Stimulated activated CD4-positive, alpha-beta T cell treated with anti-CD3 and anti-CD28 coated beads, TNF-alpha, amount 100 ng/mL, for 48 hours (primary cell): Measurements from ENCODE around the gene FBXO21.
A peak's percentile ranks its signal among the peaks of the same experiment; 100 is the strongest.
"Not testable (repeated sequence)": the region's sequence is repeated elsewhere in the genome, so short reads cannot be mapped to it uniquely, and the experiment has no call there.

Source experiments
- DNase-seq, 3 donors: peaks; one replicate each; pipeline ENCODE4 v3.0.0-alpha.2; 2020; ENCODE audit warnings: low read depth in 3 of 3

FBXO21 gene, protein sequence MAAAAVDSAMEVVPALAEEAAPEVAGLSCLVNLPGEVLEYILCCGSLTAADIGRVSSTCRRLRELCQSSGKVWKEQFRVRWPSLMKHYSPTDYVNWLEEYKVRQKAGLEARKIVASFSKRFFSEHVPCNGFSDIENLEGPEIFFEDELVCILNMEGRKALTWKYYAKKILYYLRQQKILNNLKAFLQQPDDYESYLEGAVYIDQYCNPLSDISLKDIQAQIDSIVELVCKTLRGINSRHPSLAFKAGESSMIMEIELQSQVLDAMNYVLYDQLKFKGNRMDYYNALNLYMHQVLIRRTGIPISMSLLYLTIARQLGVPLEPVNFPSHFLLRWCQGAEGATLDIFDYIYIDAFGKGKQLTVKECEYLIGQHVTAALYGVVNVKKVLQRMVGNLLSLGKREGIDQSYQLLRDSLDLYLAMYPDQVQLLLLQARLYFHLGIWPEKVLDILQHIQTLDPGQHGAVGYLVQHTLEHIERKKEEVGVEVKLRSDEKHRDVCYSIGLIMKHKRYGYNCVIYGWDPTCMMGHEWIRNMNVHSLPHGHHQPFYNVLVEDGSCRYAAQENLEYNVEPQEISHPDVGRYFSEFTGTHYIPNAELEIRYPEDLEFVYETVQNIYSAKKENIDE

DNA sequence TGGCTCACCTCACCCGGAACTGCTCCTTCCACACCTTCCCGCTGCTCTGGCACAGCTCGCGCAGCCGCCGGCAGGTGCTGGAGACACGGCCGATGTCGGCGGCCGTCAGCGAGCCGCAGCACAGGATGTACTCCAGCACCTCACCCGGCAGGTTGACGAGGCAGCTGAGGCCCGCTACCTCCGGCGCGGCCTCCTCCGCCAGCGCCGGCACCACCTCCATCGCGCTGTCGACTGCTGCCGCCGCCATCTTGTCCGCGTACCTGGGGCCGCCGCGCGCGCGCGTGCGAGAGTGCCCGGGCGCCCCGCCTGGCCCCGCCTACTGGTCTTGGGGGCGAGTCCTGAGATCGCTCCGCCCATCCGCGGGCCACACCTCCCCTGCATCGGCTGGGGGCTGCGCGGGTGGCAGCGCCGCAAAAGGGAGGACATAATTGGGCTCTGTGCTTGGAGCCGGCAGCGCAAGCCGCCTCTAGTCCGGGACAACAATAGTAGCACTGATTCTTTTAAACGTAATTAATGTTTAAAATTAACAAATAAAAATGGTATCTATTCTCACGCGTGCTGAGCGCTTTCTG, at the start of gene FBXO21:
Gene FBXO21, minus strand, starts transcription at position 261 of the 572 bp plus-strand sequence. Its CDS starts 14 bp downstream, at position 247.
- DNase-seq, result peak; percentile 85 to 88 (median 86)

DNA sequence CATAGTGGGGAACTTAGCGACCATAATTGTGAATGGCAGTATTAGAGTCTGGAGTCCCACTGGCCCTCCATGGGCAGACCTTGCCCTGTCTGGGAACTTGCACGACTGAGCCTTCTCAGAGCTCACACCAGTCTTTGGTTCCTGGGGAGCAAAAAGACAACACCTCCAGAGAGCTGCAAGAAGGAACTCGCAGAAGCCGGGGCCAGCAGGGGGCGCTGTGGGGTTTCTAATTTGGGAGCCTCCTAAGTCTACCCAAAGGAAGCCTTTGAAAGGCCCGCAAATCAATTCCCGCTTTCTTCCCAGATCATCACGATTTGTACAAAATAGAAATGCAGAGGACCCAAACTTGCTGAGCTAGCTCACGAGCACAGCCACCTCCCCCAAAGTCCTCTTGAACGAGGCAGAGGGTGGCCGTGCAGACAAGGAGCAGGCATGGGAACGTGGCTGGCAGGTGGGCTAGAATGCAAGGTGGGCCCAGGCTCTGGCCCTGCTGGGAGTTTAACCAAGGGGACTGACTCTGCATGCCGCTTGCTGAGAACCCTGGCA, 46.3 kb upstream of the FBXO21 start:
- peak; percentile 68 to 84 (median 82) for DNase-seq

DNA sequence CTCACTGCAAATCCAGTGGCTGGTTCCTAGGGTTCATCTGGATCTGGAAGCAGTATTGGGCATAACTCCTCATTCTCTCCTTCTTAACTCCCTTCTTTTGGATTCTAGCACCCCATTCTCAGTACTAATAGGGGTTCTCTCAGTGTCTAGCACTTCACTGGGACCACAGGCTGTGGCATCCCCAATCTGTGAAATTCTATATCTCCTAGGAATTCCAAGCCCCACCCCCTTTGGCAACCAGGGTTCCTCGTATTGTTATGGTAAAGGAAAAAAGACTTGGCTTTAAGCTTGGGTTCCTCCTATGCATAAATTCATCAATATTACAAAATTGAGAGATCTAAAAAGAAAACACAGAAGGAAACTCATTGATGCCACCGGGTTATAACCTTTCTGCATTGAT, 45.0 kb upstream of the FBXO21 start:
- no peak for DNase-seq

DNA sequence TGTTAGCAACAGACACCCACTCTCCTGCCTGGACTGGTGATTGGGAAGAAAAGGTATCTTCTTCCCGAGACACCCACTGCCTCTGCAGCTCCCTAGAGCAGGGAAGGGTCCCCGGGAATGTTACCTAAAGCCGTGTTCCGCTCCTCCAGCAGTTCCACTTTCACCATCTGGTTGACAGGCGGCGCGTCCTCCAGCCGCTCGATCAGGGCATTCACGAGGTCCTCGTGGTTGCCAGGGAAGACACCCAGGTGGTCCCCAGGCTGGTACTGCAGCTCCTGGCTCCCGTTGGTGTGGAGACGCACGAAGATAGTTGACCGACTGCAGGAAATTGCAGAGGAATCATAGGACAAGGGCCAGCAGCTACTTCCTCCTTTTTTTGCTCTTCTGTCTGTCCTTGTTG, 44.2 kb upstream of the FBXO21 start:
- no peak for DNase-seq

DNA sequence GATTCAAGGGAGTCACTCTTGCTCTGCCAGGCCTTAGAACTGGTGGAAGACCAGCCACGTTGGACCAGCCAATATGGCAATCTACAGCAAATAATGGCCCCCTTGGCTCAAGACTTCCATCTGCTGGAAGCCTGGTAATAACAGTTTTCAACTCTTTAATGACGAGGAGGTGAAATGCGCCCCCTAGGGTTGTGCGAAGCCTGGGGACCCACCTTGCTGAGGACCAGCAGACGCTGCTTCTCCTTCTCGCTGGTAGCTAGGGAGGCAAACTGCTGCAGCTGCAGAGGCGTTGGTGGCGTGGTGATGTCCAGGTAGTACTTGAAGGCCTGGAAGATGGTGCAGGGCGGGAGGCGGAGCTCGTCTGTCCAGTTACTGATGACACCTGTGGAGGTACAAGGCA, 41.5 kb upstream of the FBXO21 start:
- no peak for DNase-seq

DNA sequence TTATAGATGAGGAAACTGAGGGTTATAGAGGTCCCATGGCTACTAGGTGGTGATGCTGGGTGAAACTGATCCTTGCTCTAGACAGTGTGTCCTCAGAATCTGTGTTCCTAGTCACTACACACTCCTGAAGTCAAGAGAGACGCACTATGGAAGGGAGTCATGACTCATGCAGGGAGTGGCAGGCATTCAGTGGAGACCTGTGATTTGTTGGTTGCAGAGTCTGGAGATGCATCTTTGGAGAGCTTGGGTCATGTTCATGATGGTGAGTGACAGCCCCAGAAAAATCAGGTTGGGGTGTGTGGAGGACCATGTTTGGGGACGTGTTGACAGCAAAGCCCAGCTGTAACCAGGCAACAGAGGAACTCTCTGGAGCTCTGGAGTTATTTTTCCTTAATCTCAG, 38.0 kb upstream of the FBXO21 start:
- DNase-seq, result no peak

DNA sequence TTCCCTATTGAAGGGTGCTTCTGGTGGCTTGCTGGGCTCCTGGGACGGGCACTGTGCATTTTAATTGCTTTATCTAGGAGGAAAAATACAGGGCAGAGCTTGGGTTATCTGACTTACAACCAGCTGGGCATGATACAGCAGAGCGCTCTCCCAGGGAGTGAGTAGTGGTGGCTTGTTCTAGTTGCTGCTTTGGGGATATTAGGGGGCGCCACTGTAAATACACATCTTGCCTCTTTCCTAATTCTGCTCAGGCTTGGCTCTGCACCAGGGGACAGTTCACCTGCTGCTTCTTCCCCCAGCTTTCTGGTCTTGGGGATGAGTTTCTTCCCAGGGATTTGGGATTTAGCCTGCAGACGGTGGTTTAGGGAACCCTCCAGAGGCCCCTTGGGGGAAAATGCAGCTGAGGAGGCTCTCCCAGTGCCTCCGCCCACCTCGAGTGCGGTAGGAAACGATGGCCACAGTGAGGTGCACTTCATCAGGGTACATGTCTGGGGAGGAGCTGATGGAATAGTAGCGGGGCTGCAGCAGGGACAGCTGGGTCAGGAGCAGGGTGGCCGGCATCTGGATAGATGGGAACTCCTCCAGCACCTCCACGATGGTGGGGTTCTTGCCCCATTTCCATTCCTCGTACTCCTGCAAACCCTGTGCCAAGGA, 36.9 kb upstream of the FBXO21 start:
- no peak for DNase-seq

DNA sequence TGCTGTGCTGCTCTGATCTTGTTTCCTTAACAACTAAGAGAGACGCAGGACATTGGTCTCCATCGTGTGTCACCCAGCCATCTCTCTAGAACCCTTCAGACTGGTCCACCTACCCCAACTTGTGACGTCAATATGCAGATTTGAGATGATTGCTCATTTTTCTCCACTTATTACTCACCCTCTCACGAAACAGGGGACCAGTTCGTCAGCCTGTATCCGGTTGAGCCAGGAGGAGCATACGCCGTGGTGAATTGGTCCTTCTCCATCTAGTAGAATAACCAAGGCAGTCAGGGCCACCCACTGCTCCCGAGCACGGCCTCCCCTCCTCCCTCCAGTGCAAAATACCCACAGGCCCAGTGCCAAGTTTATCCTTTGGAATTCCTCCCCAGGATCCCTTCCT, 36.2 kb upstream of the FBXO21 start:
- no peak for DNase-seq

DNA sequence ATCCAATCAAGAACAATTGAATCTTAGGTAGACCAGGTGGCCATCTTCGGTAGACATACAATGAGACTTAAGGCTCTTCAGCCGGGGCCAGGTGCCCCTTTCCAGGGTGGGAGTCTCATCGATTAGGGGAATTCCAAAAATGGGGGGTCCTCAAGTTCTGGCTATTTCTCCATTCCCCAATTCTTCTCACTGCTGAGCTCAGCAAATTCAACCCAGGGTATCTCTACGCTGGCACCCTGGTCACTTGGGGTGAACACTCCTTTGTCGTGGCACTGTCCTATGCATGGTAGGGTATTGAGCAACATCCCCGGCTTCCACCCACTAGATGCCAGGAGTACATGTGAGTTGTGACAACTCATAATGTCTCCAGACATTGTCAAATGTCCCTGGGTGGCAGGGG, 34.9 kb upstream of the FBXO21 start:
- DNase-seq, result no peak

DNA sequence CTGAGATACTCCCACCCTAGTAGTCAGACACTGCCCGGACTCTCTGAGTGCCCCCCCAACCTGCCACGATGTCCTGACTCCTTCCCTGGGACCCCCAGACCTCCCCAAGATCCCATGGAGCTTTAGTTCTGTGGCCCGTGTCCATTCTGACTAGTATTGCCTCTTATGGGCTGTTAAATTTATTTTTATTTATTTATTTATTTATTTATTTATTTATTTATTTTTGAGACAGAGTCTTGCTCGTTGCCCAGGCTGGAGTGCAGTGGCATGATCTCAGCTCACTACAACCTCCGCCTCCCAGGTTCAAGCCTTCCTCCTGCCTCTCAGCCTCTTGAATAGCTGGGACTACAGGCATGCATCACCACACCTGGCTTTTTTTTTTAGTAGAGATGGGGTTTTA, 30.7 kb upstream of the FBXO21 start:
- DNase-seq, result not testable (repeated sequence)

DNA sequence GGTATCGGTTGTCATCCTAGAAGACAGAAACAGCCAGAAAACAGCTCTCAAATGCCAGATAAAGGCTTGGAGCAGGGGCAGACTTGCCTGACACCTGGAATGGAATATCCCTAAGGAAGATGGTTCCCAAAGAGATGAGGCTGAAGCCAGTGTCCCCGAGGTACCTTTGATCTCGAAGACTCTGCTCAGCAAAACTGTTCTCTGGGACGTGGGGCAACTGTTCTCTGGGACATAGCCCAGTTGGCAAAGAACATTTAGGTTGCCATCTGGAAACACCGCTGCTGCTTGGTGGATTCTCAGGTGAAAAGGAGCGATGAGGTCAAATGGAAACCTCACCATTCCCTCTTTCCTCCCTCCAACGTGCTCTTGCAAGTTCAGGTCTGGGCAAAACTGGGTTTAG, 27.9 kb upstream of the FBXO21 start:
- DNase-seq, result no peak

DNA sequence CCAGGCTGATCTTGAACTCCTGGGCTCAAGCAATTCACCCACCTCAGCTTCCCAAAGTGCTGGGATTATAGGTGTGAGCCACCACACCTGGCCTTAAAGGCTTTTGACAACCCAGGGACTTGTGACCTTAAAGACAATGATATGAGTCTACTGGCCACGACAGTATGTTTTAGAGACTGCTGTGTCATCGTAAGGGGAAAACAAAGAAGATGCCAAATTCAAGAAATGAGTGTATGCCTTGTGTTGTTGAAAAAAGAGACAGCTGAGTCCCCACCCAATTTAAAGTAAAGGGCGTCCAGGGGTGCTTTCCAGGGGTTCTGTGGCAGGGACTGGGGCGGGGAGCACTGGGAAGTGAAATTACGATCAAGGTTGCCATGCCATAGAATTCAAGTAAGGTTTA, 26.4 kb upstream of the FBXO21 start:
- DNase-seq, result no peak

DNA sequence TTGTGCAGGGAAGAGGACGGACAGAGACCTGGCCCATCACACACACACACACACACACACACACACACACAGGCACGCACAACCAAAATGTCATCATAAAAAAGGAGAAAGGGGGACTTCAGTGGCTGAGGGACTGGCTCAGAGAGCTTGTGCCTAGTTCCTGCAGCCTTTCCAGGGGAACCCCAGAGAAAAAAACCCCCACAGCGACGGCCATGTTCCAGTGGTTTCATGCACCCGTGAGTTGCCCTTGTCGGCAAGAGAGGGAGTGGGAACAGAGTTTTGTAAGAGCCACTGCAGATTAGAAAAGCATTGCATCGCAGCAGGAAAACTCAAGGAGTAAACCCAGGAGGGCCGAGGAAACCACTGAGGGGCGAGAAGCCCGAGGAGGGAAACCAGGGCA, 24.5 kb upstream of the FBXO21 start:
- no peak for DNase-seq

DNA sequence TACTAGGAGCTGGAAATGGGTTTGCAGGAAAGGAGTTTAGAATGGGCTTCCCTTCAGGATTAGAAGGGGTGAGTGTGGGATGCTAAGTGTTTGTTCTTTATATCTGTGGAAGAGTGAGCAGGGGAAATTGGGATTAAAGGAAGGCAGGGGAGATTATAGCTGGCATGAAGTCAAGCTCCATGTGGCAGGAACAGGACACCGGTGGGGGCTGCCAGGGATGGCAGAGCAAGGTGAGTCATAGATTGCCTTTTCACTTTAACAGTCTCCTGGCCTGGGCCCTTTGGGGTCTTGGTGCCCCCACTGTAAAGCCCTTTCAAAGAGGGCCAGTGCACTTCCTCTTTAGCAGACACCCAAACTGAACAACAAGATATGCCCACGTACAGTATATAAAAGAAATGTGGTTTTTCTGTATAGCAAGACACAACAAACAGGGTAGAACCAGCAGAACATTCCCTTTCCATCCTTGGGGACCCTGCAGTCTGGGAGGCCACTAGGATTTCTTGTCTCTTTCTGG, 23.1 kb upstream of the FBXO21 start:
- no peak for DNase-seq

DNA sequence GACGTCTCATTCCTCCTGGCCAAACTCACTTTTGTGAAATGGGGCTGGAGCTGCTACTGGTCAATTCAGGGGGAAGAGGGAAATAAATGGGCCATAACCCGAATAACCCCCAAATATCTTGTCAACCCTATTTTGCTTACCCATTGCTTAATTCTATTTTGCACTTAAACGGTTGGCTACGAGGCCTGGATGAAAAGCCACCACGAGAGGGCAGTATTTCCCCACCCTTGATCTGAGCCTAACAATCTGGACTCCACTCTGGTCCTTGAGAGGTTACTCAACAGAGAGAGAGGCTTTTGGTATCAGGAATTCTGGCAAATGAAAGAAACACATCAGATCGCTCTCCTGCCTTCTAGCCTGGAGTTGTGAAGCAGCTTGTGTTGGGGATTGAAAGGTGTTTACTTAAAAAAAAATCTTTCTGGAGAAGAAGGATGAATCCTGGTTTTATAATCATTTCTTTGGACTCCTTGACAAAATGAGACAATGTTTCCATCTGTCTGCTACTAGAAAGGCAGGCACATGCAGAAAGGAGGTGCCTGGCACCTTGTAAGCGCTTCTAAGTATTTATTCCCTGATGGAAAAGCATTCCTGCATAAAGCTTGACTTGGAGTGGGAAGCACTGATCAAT, 22.4 kb upstream of the FBXO21 start:
- DNase-seq, result peak; percentile 26 to 54 (median 50)

DNA sequence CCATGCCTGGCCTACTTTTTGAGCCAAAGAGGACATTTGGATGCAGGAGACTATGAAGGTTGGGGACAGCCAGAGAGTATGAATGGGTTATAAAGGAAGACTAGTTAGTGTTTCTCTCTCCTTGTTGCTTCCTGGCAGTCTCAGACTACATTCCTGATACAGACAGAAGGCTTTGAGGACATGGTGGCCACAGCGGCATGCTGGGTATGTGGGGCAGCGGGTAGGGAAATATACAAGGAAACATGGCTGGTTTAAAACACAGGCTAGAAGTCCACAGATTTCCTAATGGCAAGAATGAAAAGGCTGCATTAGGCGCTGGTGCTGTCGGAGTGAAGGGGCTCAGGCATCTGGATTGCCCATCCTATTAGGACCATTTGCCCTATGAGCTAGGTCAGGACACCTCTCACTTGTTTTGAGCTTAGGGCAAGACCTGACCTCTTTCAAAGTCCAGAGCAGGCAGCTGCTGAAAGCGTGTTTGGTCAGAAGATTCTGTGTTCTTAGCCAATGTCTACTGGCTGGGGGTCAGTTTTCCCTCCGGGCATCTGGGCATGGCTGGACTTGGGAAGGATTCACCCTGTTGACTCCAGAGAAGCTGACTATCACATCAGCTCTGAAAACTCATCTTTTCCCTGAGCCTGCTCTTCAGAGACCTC, 20.1 kb upstream of the FBXO21 start:
- DNase-seq, result no peak

DNA sequence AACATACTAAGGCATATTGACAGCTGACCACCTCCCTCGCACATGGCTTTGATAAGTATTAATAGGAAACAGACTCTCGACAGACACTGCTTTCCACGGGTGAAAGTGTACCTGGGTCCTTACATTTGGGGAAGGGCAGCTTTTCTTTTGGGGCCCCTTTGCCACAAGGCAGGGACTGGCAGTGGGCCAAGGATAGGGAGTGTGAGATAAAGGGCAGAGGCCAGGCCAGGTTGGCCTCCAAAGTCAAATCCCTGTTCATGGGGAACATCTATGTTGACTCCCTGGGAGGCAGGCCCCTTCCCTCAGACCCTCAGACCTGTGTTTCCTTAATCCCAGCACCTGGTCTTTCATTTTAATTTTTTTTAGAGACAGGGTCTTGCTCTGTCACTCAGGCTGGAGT, 19.4 kb upstream of the FBXO21 start:
- no peak for DNase-seq

DNA sequence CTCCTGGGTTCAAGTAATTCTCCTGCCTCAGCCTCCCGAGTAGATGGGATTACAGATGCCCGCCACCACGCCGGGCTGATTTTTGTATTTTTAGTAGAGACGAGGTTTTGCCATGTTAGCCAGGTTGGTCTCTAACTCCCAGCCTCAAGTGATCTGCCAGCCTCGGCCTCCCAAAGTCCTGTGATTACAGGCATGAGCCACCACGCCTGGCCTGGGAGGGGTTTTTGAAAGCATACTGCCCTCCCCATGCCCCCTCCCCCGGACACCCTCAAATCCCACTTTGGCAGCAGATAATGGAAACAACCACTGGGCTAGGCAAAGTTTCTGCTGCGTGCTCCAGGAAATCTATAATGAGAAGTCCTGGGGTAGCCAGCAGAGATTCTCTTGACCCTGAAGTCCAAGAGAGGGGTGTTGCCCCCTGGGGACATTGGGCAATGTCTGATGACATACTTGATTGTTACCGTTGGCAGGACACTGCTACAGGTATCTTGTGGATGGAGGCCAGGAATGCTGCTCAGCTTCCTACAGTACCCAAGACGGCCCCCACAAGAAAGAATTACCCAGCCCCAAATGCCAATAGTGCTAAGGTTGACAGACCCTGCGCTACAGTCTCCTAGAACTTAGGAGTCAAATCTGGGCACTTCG, 18.7 kb upstream of the FBXO21 start:
- no peak for DNase-seq

DNA sequence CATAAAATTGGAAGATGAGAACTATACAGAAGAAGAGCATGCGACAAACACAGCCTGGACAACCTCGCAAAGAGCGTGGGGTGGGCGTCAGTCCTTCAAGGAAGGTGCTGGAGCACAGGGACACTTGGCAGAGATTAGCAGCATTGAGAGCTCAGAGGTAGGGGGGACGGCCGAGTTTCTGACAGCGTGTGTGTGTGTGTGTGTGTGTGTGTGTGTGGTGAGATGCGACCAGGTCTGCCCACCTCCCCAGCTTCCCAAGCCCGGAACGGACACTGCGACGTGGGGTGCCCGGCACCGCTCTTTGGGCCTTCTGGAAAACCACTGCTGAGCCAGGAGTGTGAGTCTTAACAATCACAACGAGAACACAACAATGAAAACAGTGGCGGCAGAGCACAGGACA, 17.9 kb upstream of the FBXO21 start:
- DNase-seq, result no peak

DNA sequence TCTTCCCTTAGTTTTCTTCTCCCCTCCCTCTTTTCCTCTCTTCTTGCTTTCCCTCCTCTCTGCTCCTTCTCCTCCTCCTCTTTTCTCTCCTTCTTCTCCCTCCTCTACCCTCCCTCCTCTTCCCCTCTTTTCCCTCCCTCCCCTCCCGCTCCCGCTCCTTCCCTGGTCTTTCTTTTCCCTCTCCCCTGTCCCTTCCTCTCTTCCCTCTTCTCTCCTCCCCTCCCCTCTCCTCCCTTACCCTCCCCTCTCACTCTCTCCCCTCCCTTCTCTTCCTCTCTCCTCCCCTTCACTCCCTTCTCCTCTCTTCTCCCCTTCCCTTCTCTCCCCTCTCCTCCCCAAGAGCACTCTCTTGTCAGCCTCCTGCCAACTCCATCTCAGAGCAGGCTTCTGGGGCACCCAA, 17.4 kb upstream of the FBXO21 start:
- no peak for DNase-seq

DNA sequence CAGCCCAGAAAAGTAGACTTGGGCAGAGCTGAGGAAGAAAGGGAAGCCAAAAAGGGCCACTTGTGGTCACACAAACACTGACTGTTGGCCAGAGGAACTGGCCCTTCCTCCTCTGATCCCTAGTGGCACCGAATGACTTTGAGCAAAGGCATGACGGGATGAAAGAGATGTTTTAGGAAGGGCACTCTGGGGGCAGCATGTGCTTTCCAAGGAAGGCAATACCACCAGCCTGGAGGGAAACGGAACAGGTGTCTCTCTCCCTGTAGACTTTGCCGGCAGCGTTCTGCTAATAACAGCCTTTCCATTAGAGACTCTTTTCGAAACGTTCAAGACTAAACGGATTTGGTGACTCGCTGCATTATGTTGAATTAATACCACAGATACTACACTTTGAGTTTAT, 12.3 kb upstream of the FBXO21 start:
- DNase-seq, result no peak
